NCI-H146 treated with DMSO at 0.1 percent for 48 hours (cell line): ENCODE measurements around the gene EHBP1.

Experiments
- DNase-seq: peaks from one replicate; lab custom pipeline; 2025; ENCODE audit not compliant: unreplicated experiment; lab: John Stamatoyannopoulos, UW

The EHBP1 gene

DNA sequence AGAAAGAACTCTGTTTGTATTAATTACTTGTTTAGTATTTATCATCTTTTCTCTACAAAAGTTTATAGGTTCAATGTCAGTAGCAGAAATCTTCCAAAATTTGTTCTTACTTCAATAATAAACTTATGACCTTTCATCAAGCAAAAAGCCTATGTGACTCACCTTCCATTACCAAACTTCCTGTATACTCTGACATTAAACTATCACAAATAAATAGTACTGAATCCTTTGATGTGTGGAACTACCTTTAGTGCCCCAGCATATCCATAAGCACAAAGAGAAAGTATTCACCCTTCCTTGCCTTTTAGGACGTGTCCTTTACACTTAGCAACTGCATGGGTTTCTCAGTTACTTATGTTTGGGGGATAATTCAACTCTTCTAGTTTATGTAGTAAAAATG, 166.0 kb downstream of the EHBP1 start:
- no peak for DNase-seq

GRCh38 chr2:62873603-62874002, 168.1 kb downstream of the EHBP1 start:
- DNase-seq = no peak

DNA sequence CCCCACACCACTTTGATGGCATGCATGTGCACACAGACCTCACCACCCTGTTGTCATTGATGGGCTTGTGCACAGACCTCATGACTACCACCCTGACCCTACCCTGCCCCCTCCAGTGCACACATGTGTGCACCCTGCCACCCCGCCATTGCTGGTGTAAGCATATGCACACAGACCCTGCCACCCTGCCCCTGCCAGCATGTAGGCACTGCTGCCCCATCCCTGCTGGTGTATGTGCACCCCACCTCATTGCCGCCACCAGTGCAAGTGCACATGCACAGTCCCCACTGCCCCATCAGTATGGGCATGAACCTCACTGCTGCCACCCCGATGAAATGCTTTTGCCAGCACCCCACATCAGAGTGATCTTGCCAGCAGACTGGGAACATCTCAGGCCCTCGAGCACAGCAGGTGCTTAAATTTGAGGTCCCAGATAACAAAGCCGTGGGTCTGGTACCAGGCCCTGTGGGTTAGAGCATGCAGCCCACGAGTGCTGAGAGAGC, 169.4 kb downstream of the EHBP1 start:
- no peak for DNase-seq

DNA sequence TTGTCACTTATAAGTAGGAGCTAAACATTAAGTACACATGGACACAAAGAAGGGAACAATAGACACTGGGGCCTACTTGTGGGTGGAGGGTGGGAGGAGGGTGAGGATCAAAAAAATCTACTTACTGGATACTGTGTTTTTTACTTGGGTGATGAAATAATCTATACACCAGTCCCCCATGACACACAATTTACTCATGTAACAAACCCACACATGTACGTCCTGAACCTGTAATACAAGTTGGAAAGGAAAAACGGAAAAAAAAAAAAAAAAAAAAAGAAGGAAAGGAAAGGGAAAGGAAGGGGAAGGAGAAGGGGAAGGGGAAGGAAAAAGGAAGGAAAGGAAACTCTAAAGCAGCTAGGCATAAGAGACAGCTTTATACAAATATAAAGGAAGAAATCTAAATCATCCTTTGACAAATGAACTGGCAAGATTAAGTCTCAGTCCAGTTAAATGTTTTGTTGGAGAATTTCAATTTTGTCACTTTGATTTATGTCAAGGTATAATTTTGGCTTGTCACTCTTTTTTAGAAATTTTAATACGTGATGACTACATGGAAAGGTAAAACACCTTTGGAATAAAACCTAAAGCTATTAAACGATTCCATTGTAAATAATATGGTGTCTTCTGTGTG, 175.8 kb downstream of the EHBP1 start:
- no peak for DNase-seq

- no peak for DNase-seq
Measured at GRCh38 chr2:62883629-62884028, 178.1 kb downstream of the EHBP1 start.

- DNase-seq = no peak
Measured at GRCh38 chr2:62884086-62884485, 178.6 kb downstream of the EHBP1 start.

DNA sequence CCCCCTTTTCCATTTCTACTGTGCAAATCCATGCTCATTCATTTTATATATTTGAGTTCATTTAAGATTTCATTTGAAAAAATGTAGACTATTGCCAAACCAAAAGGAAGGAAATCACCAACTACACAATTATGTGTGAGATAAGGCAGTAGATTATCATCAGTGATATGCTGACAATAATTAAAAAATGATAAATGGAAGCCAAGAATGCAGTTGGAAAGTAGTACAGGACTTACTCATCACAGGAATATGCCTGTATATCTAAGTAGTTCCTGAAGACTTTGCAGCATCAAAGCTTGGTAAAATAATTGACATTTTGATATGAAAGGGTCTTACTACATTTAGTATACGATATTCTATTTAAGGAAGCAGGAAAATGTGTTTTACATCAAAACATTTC, 179.0 kb downstream of the EHBP1 start:
- no peak for DNase-seq

- no peak for DNase-seq
Measured at GRCh38 chr2:62894966-62895631, 189.6 kb downstream of the EHBP1 start.

DNA sequence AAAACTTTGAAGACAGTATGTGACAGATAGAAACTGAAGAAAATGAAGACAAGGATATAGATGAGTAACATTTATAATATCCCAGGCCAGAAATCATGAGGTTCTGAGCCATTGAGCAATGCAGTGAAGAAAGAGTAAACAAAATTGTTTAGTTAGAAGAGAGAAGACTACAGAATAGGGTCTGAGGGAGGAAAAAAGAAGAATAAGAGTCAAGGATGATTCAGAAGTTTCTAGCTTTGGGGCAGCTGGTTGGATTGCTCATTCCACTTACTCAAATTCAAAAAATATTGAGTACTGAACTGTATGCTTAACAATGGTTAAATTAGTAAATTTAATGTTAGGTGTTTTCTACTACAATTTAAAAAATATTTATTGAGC, 190.1 kb downstream of the EHBP1 start:
- no peak for DNase-seq

DNA sequence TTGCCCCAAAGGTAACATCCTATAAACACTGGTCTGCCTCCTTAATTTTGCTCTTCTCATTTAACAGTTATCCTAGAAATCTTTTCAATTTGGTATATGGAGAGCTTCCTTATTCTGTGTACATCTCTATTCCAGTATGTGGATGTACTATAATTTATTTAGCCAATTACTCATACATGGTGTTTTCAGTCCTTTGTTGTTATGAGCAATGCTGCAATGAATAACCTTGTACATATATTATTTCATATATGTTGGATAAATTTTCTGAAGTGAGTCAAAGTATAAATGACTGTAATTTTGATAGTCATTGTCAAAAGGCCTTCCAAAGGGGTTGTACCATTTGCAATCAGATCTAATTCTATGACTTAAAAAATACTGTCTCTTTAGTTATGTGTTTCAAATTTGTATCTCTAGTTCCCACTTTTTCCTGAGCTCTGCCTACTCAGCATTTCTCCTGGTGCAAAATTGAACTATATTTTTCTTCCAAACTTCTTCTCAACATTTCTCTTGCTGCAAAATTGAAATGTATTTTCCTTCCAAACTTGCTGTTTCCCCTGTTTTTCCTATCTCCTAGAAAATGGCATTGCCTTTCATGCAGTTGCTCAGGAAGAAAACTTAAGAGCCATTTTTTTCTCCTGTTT, 191.8 kb downstream of the EHBP1 start:
- DNase-seq = no peak

- no peak for DNase-seq
Measured at GRCh38 chr2:62904344-62904743, 198.8 kb downstream of the EHBP1 start.

- DNase-seq = no peak
Measured at GRCh38 chr2:62908145-62908544, 202.6 kb downstream of the EHBP1 start.

DNA sequence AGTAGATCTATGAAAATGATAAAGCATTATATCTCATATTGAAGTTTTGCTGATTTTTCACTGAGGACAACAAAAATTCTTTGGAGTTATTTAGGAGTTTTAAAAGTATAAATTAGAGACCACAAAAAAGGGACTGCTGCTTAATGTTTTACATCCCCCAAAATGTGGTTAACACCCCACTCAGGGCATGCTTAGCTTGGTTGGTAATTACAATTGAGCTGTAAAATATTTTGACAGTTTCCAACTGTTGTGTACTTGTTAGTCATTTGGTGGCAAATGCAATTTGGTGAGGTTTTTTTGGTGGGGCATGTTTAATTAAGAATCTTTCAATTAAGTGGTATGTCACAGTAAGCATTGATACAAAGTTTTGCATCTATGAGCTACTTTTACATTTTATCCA, 207.8 kb downstream of the EHBP1 start:
- DNase-seq = no peak

DNA sequence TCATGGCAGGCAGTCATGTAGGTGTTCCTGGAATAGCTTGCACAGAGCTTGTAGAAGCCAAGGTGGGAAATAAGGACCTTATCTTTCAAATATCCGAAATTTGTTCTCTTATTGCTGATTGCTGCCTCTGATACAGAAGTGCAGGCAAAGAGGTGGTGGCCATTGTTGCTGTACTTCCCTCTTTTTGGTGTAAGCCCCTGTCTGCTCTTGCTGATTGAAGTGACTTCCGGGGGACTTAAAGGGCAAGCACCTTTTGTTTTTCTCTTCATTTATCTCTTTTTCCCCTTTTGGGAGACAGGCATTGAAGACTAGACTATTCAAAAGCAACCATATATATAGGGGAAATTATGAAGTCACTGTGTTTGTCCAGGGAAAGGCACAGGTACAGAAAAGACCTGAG, 213.5 kb downstream of the EHBP1 start:
- no peak for DNase-seq

DNA sequence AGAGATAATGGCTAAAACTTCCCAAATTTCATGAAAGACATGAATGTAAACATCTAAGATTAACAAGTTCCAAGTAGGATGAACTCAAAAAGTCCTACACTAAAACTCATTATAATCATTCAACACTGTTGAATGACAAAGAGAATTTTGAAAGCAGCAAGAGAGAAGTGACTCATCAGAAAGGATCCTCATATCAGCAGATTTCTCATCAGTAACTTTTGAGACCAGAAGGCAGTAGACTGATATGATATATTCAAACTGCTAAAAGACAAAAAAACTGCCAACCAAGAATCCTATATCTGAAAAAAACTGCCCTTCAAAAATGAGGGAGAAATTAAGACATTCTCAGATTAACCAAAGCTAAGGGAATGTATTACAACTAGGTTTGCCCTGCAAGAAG, 214.6 kb downstream of the EHBP1 start:
- no peak for DNase-seq

GRCh38 chr2:62923242-62923641, 217.7 kb downstream of the EHBP1 start:
- no peak for DNase-seq

DNA sequence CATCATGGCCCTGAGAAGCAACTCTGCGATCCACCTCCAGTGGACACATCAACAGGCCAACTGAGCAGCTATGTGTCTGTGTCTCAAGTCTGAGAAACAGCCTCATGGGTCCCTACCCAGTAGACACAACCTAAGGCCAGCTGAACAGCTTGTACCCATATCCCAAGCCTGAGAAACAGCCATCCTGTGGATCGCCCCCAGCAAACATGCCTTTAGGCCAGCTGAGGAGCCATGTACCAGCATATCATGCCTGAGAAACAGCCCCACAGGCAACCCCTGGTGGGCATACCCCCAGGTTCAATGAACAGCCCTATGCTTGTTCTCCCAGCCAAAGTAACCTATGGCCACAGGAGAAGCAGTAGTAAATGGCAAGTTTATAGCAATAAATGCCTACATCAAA, 218.4 kb downstream of the EHBP1 start:
- no peak for DNase-seq

- no peak for DNase-seq
Measured at GRCh38 chr2:62928015-62928414, 222.5 kb downstream of the EHBP1 start.

GRCh38 chr2:62931536-62931935, 226.0 kb downstream of the EHBP1 start:
- DNase-seq = no peak

- no peak for DNase-seq
Measured at GRCh38 chr2:62933398-62933917, 227.9 kb downstream of the EHBP1 start.

- DNase-seq = no peak
Measured at GRCh38 chr2:62934517-62934916, 229.0 kb downstream of the EHBP1 start.

DNA sequence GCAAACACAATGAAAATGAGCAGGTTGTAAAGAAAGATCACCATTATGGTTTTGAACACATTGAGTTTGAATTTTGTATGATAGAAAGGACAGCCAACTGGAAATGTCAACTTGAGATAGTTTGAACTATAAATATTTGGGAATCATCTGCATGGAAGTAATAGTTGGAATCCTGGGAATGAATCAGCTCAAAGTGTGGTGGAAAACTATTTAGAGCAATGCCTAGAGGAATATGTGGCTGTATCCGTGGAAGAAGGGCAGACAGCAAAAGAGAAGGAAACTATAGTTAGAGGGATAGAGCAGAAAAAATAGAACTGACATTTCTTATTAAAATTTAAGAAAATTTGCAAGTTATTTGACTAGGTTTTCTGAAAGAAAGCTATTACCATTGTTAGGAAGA, 232.6 kb downstream of the EHBP1 start:
- no peak for DNase-seq
